ENCODE results near the gene KCNMB2.

Gene KCNMB2

DNA sequence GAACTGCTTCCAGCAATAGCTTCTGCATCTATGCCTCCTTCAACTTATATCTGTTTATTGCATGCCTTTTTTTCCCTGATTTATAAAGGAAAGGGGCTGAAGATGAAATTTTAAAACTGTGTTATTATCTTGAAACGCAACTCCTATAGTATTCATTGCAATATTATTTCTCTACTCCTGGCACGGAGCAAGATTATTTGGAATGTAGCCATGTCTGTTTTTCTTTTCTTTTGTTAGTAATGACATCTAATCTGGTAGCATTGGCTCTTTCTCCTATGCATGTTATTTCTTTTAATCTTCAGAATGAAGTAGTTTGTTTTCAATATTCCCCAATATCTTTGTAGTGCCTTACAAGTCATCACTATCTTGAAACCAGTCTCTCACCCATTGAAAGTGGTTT, 33.6 kb downstream of the KCNMB2 start:
- POLR2A ChIA-PET = no interaction called here
- TF ChIP-seq, protein P1, sequence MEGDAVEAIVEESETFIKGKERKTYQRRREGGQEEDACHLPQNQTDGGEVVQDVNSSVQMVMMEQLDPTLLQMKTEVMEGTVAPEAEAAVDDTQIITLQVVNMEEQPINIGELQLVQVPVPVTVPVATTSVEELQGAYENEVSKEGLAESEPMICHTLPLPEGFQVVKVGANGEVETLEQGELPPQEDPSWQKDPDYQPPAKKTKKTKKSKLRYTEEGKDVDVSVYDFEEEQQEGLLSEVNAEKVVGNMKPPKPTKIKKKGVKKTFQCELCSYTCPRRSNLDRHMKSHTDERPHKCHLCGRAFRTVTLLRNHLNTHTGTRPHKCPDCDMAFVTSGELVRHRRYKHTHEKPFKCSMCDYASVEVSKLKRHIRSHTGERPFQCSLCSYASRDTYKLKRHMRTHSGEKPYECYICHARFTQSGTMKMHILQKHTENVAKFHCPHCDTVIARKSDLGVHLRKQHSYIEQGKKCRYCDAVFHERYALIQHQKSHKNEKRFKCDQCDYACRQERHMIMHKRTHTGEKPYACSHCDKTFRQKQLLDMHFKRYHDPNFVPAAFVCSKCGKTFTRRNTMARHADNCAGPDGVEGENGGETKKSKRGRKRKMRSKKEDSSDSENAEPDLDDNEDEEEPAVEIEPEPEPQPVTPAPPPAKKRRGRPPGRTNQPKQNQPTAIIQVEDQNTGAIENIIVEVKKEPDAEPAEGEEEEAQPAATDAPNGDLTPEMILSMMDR (IDR thresholded peaks at IDR 0.05; ENCODE audit: insufficient read depth, low read length, missing control alignments) = no peak
- CTCF ChIA-PET = interaction anchor here (1.2 kb wide), 1 partner anchor 11 kb away, joined by 3 read pairs; no protein-coding TSS in a partner anchor
- no peak for DNase-seq (ENCODE audit: low read depth, low spot score)
- no peak overlapping the region for H3K4me3 ChIP-seq (ENCODE audit: low read depth, low read length)

DNA sequence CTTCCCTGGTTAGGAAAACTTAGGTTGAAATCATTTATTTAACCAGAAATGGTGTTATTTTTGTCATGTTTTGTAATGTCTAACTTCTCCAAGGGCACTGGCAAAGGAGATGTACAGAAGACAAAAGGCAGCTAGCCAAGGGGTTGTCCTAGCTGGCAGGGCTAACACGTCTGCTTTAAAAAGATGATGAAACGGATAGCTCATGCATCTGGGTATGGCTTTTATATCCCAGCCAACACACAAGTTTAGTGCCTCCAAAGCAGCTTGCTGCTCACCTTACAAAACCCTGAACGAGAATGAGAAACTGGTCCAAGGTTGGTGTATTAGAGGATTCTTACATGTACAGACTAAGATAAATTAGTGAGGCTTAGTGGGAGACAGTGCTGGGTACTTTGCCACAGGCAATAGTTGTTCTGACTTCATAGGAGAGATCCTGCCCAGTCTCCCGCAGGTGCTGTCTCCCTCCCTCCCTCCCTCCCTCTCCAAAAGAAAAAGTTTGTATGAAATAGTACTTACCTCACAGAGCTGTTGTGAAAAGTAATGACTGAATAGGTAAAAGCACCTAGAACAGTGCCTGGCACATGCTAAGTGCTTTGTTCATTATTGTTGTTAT, 47.8 kb downstream of the KCNMB2 start:
- TF ChIP-seq, protein P1 (IDR thresholded peaks at IDR 0.05; ENCODE audit: insufficient read depth, low read length, missing control alignments) = no peak
- POLR2A ChIA-PET = no interaction called here
- H3K4me3 ChIP-seq (ENCODE audit: low read depth, low read length) = no peak overlapping the region
- CTCF ChIA-PET = no interaction called here
- DNase-seq (ENCODE audit: low read depth, low spot score) = no peak

DNA sequence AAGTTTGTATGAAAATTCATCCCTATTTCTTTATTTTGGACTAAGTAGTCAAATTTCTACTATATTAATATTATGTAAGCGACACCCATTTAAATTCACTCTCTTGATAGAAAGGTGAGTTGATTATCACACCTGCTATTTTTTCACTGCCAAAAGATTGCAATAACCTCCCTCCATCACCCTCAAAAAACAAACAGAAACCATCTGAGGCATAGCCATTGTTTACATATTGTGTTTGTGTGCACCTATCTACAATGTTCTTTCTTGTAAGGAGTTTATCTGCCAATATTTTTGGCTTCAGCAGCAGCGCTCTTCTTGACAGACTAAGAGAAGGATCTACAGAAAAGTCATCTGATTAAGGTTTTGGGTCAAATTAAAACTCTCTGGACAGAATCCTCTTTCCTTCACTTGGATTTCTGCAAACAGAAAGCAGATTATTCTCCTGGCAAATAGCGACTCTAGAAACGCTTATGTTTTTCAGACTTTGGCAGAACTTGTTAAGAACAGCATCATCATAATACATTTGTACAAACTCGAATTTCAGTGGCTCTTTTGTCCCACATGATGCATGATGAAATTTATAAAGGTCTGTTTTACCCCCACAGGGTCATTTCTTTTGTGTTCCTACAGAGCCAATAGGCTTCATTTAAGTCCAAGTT, 48.6 kb downstream of the KCNMB2 start:
- no peak for DNase-seq (ENCODE audit: low read depth, low spot score)
- ChIA-PET POLR2A (no interaction called here), CTCF (no interaction called here)
- no peak overlapping the region for H3K4me3 ChIP-seq (ENCODE audit: low read depth, low read length)
- TF ChIP-seq, protein P1 (IDR thresholded peaks at IDR 0.05; ENCODE audit: insufficient read depth, low read length, missing control alignments) = no peak

DNA sequence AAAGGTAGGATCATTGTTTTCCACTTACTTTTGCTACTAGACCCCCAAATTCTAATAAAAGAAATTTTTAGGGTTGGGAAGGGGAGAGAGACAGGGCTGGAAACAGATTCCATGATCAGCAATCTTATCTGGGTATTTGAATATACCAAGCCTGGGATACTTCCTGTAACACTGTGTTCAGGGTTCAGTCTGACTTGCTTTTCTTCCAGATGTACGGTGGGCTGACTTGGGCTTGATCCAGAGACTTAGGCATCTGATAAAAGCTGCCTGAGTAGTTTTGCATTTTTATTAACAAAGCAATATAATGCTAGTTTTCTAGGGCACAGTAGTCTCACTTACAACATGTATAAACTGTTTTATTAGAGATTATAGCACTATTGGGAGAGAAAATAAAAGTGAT, 49.2 kb downstream of the KCNMB2 start:
- CTCF ChIA-PET = no interaction called here
- H3K4me3 ChIP-seq (ENCODE audit: low read depth, low read length) = no peak overlapping the region
- TF ChIP-seq, protein P1 (IDR thresholded peaks at IDR 0.05; ENCODE audit: insufficient read depth, low read length, missing control alignments) = no peak
- POLR2A ChIA-PET = no interaction called here
- DNase-seq (ENCODE audit: low read depth, low spot score) = no peak

GRCh38 chr3:178586076-178586475, 49.8 kb downstream of the KCNMB2 start:
- CTCF ChIA-PET = no interaction called here

DNA sequence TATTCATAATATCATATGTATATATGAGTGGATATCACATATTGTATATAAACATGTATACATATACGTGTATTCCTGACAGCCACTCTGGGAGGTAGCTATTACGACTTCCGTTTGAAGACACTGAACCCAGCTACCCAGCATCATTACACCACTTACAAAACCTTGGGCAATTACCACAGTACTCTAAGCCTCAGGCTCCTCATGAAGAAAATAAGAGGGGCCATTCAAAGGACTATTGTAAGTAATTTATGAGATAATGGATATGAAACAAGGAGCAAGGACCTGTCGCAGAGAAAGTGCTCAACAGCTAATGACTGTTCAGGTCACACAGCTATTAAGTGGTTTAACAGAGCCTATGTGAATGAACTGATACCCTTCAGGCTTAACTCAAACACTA, 52.4 kb downstream of the KCNMB2 start:
- CTCF ChIA-PET = no interaction called here
- POLR2A ChIA-PET = no interaction called here
- H3K4me3 ChIP-seq (ENCODE audit: low read depth, low read length) = no peak overlapping the region
- TF ChIP-seq, protein P1 (IDR thresholded peaks at IDR 0.05; ENCODE audit: insufficient read depth, low read length, missing control alignments) = no peak
- DNase-seq (ENCODE audit: low read depth, low spot score) = no peak

More at GRCh38 chr3:178586076-178586475, 49.8 kb downstream of the KCNMB2 start:
- POLR2A ChIA-PET = no interaction called here
- TF ChIP-seq, protein P1 (IDR thresholded peaks at IDR 0.05; ENCODE audit: insufficient read depth, low read length, missing control alignments) = no peak
- no peak for DNase-seq (ENCODE audit: low read depth, low spot score)
- H3K4me3 ChIP-seq (ENCODE audit: low read depth, low read length) = no peak overlapping the region

Measured in AG04449 (cell line).